ENCODE results near the gene KLK8. TPM values are rescaled to one million over a fixed set of nuclear protein-coding genes. Genes with fewer than 3 reads are reported as not detected.

KLK8 gene
- total and polyA plus RNA-seq, 2 donors (not counting 1 experiment from before 2014, with no cell fraction given) = not detected

DNA sequence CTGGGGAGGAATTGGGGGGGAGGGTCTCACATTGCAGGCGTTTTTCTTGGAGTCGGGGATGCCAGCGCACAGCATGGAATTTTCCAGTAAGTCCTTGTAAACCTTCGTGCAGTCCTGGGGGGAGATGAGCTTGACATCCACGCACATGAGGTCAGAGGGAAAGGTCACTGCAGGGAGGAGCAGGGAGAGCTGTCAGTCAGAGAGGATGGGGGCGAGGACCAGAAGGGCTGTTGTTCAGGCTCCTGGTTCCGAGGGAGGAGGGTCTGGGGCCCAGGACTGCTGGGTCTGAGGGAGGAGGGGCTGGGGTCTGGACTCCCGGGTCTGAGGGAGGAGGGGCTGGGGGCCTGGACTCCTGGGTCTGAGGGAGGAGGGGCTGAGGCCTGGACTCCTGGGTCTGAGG, 21.6 kb downstream of the KLK8 start:
- DNase-seq = no peak
- ChIA-PET CTCF (no interaction called here), POLR2A (no interaction called here)
- no peak overlapping the region for H3K4me2 ChIP-seq (replicated peaks; ENCODE audit: low read depth, low read length, poor library complexity, severe bottlenecking)
- 53% methylated on average over 8 of the region's 8 CpGs for WGBS (ENCODE audit: insufficient coverage)
- no peaks in the 10 kb centered on the region for H4K20me1 ChIP-seq (ENCODE audit: control insufficient read depth, insufficient read depth, low read length, poor library complexity, severe bottlenecking)
- intact Hi-C loops (cut with micrococcal nuclease) = no loop called here
- no peak overlapping the region for H3K27ac ChIP-seq (ENCODE audit: low read length in 2 of 2)
- peaks cover 57% of the 10 kb centered on the region for H3K27me3 Mint-ChIP-seq
- H3K4me3 Mint-ChIP-seq = no peak overlapping the region
- H3K9me3 ChIP-seq (ENCODE audit: control extremely low read depth in 1 of 3, control insufficient read depth in 2 of 3, insufficient read depth in 1 of 3, low read length in 2 of 3) = peaks cover 0 to 2% (median 0%) of the 10 kb centered on the region in 3 donors
- no peak overlapping the region for H3K27ac Mint-ChIP-seq
- H3K4me3 ChIP-seq (ENCODE audit: control extremely low read depth in 1 of 5, extremely low read depth in 1 of 5, insufficient read depth in 1 of 5, low read depth in 2 of 5, low read length in 4 of 5) = no peak overlapping the region
- no peaks in the 10 kb centered on the region for H3K4me1 Mint-ChIP-seq
- H3K9me3 Mint-ChIP-seq (ENCODE audit: insufficient read depth) = no peaks in the 10 kb centered on the region
- peaks cover 0 to 16% (median 0%) of the 10 kb centered on the region in 4 experiments for H3K27me3 ChIP-seq (replicated peaks in 1 of 4; ENCODE audit: control extremely low read depth in 1 of 4, control insufficient read depth in 3 of 4, insufficient read depth in 4 of 4, low read length in 3 of 4)
- H3K9ac ChIP-seq (ENCODE audit: low read length) = no peak overlapping the region
- TF ChIP-seq EZH2 (IDR thresholded peaks at IDR 0.05; ENCODE audit: borderline replicate concordance, insufficient read depth, low read depth, low read length, poor library complexity, severe bottlenecking) (no peak), CTCF (IDR thresholded peaks at IDR 0.05) (no peak)
- H3K79me2 ChIP-seq (ENCODE audit: control insufficient read depth, insufficient read depth, low read length) = no peaks in the 10 kb centered on the region
- ATAC-seq (ENCODE audit: low read depth) = no peak
- H3K36me3 ChIP-seq (replicated peaks in 1 of 2; ENCODE audit: control extremely low read depth in 1 of 2, control insufficient read depth in 1 of 2, extremely low read depth in 1 of 2, insufficient read depth in 2 of 2, low read length in 1 of 2) = no peaks in the 10 kb centered on the region
- H3K4me1 ChIP-seq (ENCODE audit: control insufficient read depth in 2 of 2, insufficient read depth in 2 of 2, low read length in 2 of 2) = no peaks in the 10 kb centered on the region
- H2AFZ ChIP-seq (ENCODE audit: insufficient read depth, low read depth, low read length, poor library complexity, severe bottlenecking) = no peak overlapping the region

GRCh38 chr19:50978772-50979390, 22.5 kb downstream of the KLK8 start:
- WGBS (ENCODE audit: insufficient coverage) = 87% methylated on average over 3 of the region's 5 CpGs
- H3K4me1 Mint-ChIP-seq = no peaks in the 10 kb centered on the region
- H3K9me3 Mint-ChIP-seq (ENCODE audit: insufficient read depth) = no peaks in the 10 kb centered on the region
- Histone ChIP-seq H3K27ac (ENCODE audit: low read length in 2 of 2) (no peak overlapping the region), H3K4me3 (ENCODE audit: control extremely low read depth in 1 of 5, extremely low read depth in 1 of 5, insufficient read depth in 1 of 5, low read depth in 2 of 5, low read length in 4 of 5) (no peak overlapping the region), H3K27me3 (replicated peaks in 1 of 4; ENCODE audit: control extremely low read depth in 1 of 4, control insufficient read depth in 3 of 4, insufficient read depth in 4 of 4, low read length in 3 of 4) (peaks cover 0 to 16% (median 0%) of the 10 kb centered on the region in 4 experiments), H2AFZ (ENCODE audit: insufficient read depth, low read depth, low read length, poor library complexity, severe bottlenecking) (no peak overlapping the region), H4K20me1 (ENCODE audit: control insufficient read depth, insufficient read depth, low read length, poor library complexity, severe bottlenecking) (no peaks in the 10 kb centered on the region), H3K4me1 (ENCODE audit: control insufficient read depth in 2 of 2, insufficient read depth in 2 of 2, low read length in 2 of 2) (no peaks in the 10 kb centered on the region), H3K79me2 (ENCODE audit: control insufficient read depth, insufficient read depth, low read length) (no peaks in the 10 kb centered on the region), H3K9ac (ENCODE audit: low read length) (no peak overlapping the region), H3K36me3 (replicated peaks in 1 of 2; ENCODE audit: control extremely low read depth in 1 of 2, control insufficient read depth in 1 of 2, extremely low read depth in 1 of 2, insufficient read depth in 2 of 2, low read length in 1 of 2) (no peaks in the 10 kb centered on the region), H3K9me3 (ENCODE audit: control extremely low read depth in 1 of 3, control insufficient read depth in 2 of 3, insufficient read depth in 1 of 3, low read length in 2 of 3) (peaks cover 0 to 2% (median 0%) of the 10 kb centered on the region in 3 donors), H3K4me2 (replicated peaks; ENCODE audit: low read depth, low read length, poor library complexity, severe bottlenecking) (no peak overlapping the region)
- TF ChIP-seq EZH2 (IDR thresholded peaks at IDR 0.05; ENCODE audit: borderline replicate concordance, insufficient read depth, low read depth, low read length, poor library complexity, severe bottlenecking) = no peak
- DNase-seq (no peak), ATAC-seq (ENCODE audit: low read depth) (no peak)
- H3K27ac Mint-ChIP-seq = no peak overlapping the region
- peaks cover 60% of the 10 kb centered on the region for H3K27me3 Mint-ChIP-seq
- ChIA-PET POLR2A (no interaction called here), CTCF (no interaction called here)
- intact Hi-C loops (cut with micrococcal nuclease) = no loop called here
- H3K4me3 Mint-ChIP-seq = no peak overlapping the region
